GM18907 (cell line): Measurements from ENCODE around the gene USF3.

Experiments
- ATAC-seq: cut with Tn5 transposase; IDR thresholded peaks from one replicate; pipeline ENCODE4 v1.9.1; 2021; ENCODE audit warnings: mild to moderate bottlenecking, moderate library complexity; ENCODE audit not compliant: unreplicated experiment

USF3 gene

DNA sequence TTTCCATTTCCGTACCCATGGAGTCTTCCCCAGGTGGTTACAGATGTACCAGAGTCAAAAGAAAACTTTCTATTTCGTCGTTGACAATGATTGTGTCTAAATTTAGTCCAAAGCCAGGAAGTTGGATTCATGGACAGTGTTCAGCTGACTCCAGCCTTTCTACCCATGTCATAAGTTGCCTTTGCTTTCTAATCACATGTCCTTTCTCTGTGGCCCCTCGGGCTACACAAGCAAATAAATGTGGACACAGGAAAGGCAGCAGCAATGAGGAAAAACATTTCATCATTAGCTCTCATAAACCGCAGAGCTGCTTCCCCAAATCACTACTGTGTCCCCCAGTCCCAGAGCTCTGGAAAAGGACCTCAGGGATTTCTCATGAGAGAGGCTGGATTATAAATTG, 82.0 kb downstream of the USF3 start:
- ATAC-seq = no peak

GRCh38 chr3:113607219-113607596, 89.2 kb downstream of the USF3 start:
- ATAC-seq = peak; percentile 28

DNA sequence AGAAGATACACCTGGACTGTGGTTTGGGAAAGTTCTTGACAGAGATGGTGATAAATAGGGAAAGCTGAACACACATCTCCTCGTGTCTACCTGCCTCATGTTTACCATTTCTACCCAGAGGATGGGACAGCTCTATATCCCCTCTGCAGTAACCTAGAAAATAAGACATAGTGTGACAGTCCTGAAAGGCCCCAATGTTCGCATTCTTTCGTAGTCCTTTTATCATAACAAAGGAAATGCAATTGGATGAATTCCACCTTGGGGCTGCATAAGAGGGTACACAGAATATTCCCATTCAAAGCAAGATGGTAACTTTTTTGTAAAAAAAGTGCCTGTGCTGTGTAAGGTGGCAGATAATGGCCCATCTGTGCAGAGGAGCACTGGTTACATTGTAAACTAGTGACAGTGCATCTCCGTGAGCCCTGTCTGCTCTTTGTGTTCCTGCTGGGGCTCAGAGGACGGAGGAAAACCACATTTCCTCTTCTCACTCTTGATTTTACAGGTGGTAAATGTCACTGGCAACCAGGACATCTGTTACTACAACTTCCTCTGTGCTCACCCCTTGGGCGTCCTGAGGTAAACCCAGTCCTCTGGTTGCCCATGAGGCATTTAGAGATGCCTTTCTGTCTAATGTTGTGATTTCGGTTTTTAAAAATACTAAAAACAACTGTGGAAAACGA, 89.8 kb downstream of the USF3 start:
- peak; percentile 99 for ATAC-seq

DNA sequence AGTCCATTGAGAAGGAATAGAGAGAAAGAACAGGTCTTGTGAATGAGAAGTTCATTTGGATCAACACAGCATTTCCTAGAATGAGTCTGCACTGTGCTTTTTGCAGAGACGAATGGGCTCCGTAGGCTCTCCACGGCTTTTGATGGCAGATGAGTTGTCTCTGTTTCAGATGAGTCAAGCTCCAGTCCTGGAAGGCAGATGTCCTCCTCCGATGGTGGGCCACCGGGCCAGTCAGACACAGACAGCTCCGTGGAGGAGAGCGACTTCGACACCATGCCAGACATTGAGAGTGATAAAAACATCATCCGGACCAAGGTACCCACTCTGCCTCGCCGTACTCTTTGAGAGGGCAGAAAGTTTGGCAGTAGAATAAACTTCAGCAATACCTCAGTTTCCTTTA, 93.6 kb downstream of the USF3 start:
- no peak for ATAC-seq

DNA sequence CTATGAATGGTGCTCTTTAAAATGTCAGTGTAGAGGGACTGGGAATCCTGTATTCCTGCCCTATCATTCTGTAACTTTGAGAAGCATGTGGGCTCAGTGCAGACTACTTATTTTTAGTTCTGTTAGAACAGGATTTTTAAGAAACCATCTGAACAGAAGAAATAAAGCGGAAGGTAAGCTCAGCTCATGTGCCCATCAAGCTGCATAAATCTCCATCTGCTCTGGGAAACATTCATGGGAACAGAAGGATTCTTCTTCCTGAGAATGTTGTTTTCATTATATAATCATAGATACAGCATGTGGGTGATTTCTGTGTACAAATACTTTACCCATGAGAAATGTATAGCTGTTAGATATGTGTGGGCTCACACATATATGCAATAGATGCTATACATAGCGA, 94.2 kb downstream of the USF3 start:
- ATAC-seq = no peak

DNA sequence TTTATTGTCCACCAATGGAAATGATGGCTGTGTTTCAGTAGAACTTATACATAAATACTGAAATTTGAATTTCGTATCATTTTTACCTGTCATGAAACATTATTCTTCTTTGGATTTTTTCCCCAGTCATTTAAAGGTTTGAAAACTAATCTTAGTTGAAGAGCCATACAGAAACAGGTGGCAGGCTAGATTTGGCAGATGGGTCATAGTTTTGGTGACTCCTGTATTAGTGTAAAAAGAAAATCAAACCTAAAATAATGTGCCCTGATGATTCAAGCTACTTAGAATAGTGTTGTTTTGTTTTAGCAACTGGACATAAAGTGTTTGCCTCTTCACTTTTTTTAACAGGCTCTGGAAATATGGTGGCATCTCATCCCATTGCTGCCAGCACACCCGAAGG, 95.2 kb downstream of the USF3 start:
- no peak for ATAC-seq

GRCh38 chr3:113600418-113601182, 95.8 kb downstream of the USF3 start:
- ATAC-seq = no peak
